HepG2 (cell line): ENCODE results near the gene FNDC3B. TPM values are rescaled to one million over a fixed set of nuclear protein-coding genes. Genes with fewer than 3 reads are reported as not detected.
A peak's percentile ranks its signal among the peaks of the same experiment; 100 is the strongest.

ENCODE experiments used
- ATAC-seq: fragments of 200-7000 bp; cut with Tn5 transposase; 3 replicates; pipeline ENCODE4 v1.9.1; 2020; ENCODE audit warnings: mild to moderate bottlenecking, moderate library complexity
- BruUV-seq: library from RNA; stranded (reverse); fragments of 400-500 nt; replicated peaks from 2 replicates; lab custom pipeline; 2021; lab: Mats Ljungman, UMichigan
- CTCF ChIA-PET: fragments of 300-600 bp; formaldehyde crosslinking; extraction: SDS; loops from one replicate; lab custom pipeline; 2021; ENCODE audit warnings: low total read pairs, inconsistent platforms, low intra/inter-chr PET ratio; lab: Yijun Ruan, JAX
- POLR2A ChIA-PET: fragments of 350-600 bp; sonication (Branson Sonifier 250); formaldehyde crosslinking; loops from one replicate; lab custom pipeline; 2020; ENCODE audit warnings: antibody characterized with exemption, inconsistent platforms; lab: Yijun Ruan, JAX
- DNase-seq: peaks from one replicate; pipeline ENCODE4 v3.0.0-alpha.2; 2015; ENCODE audit warnings: low spot score
- FAIRE-seq: peaks from 3 replicates; lab custom pipeline; 2011; peaks lifted over from hg19 to GRCh38; lab: Jason Lieb, UNC
- H2AFZ ChIP-seq: one replicate; pipeline ENCODE4 v1.6.1; 2011; ENCODE audit warnings: low read length, inconsistent platforms
- H3K27ac ChIP-seq: fragments of 300-600 bp; 3 replicates; pipeline ENCODE4 v1.8.0; 2011; ENCODE audit warnings: mixed run types, mild to moderate bottlenecking, mixed read lengths, low read length, inconsistent platforms; ENCODE audit not compliant: insufficient read depth; ENCODE audit errors: extremely low read length
- H3K27me3 ChIP-seq, 2 experiments: fragments of 200-600 bp in 1 of 2; 2 replicates in 1 of 2; 3 replicates in 1 of 2; pipeline versions ENCODE4 v1.6.0 to v1.8.0; 2011; ENCODE audit warnings: low read length in 2 of 2, mild to moderate bottlenecking in 2 of 2, moderate library complexity in 2 of 2, inconsistent platforms in 1 of 2; ENCODE audit not compliant: insufficient read depth in 2 of 2, control insufficient read depth in 1 of 2
- H3K36me3 ChIP-seq, 2 experiments: fragments of 200-600 bp in 1 of 2; replicated peaks in 1 of 2; 2 replicates in 1 of 2; 3 replicates in 1 of 2; pipeline versions ENCODE4 v1.5.1 to v1.8.0; 2011; ENCODE audit warnings: low read length in 2 of 2, inconsistent platforms in 1 of 2; ENCODE audit not compliant: insufficient read depth in 2 of 2, control insufficient read depth in 1 of 2
- H3K4me1 ChIP-seq: 2 replicates; pipeline ENCODE4 v1.5.1; 2012; ENCODE audit warnings: low read length, inconsistent platforms; ENCODE audit not compliant: insufficient read depth
- H3K4me2 ChIP-seq: 2 replicates; pipeline ENCODE4 v1.6.0; 2011; ENCODE audit warnings: low read depth, low read length, inconsistent platforms
- H3K4me3 ChIP-seq, 3 experiments: fragments of 200-600 bp in 1 of 3; sonication (generic), shearing (Covaris generic) in 1 of 3; replicated peaks in 1 of 3; 2 replicates each; pipeline ENCODE4 v1.5.1; 2011 to 2016; ENCODE audit warnings: low read length in 3 of 3, inconsistent platforms in 2 of 3, low read depth in 2 of 3, mild to moderate bottlenecking in 2 of 3, control low read depth in 1 of 3, mixed read lengths in 1 of 3; ENCODE audit not compliant: insufficient read depth in 1 of 3
- H3K79me2 ChIP-seq: one replicate; pipeline ENCODE4 v1.6.1; 2011; ENCODE audit warnings: low read length, inconsistent platforms; ENCODE audit not compliant: insufficient read depth
- H3K9ac ChIP-seq: 2 replicates; pipeline ENCODE4 v1.6.0; 2011; ENCODE audit warnings: mild to moderate bottlenecking, low read depth, low read length, inconsistent platforms; ENCODE audit not compliant: insufficient read depth
- H3K9me3 ChIP-seq: 2 replicates; pipeline ENCODE4 v1.5.1; 2012; ENCODE audit warnings: mild to moderate bottlenecking, low read length
- H4K20me1 ChIP-seq: 2 replicates; pipeline ENCODE4 v1.6.0; 2011; ENCODE audit warnings: inconsistent platforms, mild to moderate bottlenecking, low read length, moderate library complexity; ENCODE audit not compliant: insufficient read depth
- FLYWCH1 ChIP-seq: sonication (generic); formaldehyde crosslinking; IDR thresholded peaks from 2 replicates; pipeline ENCODE4 v1.8.1; 2023; ENCODE audit warnings: mild to moderate bottlenecking, missing genetic modification reagents
- PAF1 ChIP-seq: IDR thresholded peaks from 2 replicates; pipeline ENCODE4 v1.6.1; 2016; ENCODE audit warnings: missing genetic modification reagents, missing compliant biosample characterization
- POLR2A ChIP-seq, 2 experiments: IDR thresholded peaks; 2 replicates each; pipeline ENCODE4 v1.6.1; 2011; ENCODE audit warnings: low read depth in 2 of 2, low read length in 2 of 2, mild to moderate bottlenecking in 1 of 2, moderate library complexity in 1 of 2; ENCODE audit not compliant: insufficient read depth in 1 of 2
- RAD21 ChIP-seq: fragments of 450-650 bp; formaldehyde crosslinking; IDR thresholded peaks from 2 replicates; pipeline ENCODE4 v1.5.0; 2020; ENCODE audit warnings: mild to moderate bottlenecking
- RBM22 ChIP-seq: fragments of 200-400 bp; formaldehyde crosslinking; optimal IDR thresholded peaks from 2 replicates; pipeline ENCODE3; 2017; ENCODE audit warnings: mild to moderate bottlenecking, low read length, moderate library complexity
- ZKSCAN1 ChIP-seq: fragments of 150-350 bp; IDR thresholded peaks from 2 replicates; pipeline ENCODE4 v1.6.1; 2014; ENCODE audit warnings: low read length
- WGBS: methylation state at CpG from one replicate; pipeline ENCODE4 v1.1.6; 2017; ENCODE audit warnings: low lambda C conversion rate; 5-methylcytosine and 5-hydroxymethylcytosine counted together
- in situ Hi-C: cut with HindIII; loops from 2 replicates; pipeline ENCODE4 v1.10.0; 2017; ENCODE audit warnings: low pct_unique_long_range_greater_than_20kb; ENCODE audit not compliant: extremely low pct_ligation_motif_present
- intact Hi-C: fragments of 100-400 bp; cut with micrococcal nuclease; formaldehyde crosslinking; loops from one replicate; pipeline ENCODE4 v1.10.0; 2022; ENCODE audit not compliant: unreplicated experiment
- polyA plus RNA-seq, 8 experiments: library from polyadenylated mRNA; depleted of rRNA in 3 of 8; stranded (reverse) in 7 of 8; unstranded in 1 of 8; fragments of >200 nt; fragmentation: Illumina TruSeq in 4 of 8; extraction: Trizol in 4 of 8; gene quantifications; 2 replicates each; pipeline versions ENCODE4 v1.2.1 to v1.2.3, GENCODE V29; 2011 to 2016; ENCODE audit warnings: low read depth in 4 of 8, missing spikeins in 1 of 8, mixed read lengths in 1 of 8; ENCODE audit not compliant: insufficient read depth in 1 of 8
- total RNA-seq, 5 experiments: library from RNA; depleted of rRNA; stranded (reverse); fragments of >200 nt; fragmentation: Illumina TruSeq; extraction: Trizol; gene quantifications; 2 replicates each; pipeline ENCODE4 v1.2.3, GENCODE V29; 2016; ENCODE audit warnings: low read depth in 1 of 5

Gene FNDC3B
- total and polyA plus RNA-seq, 2 of the 13 experiments (the other 11 are each of a cell fraction or from before 2014, with no cell fraction given) = 74.8 to 103 TPM

GRCh38 chr3:172326993-172327392 lies 287.6 kb downstream of the FNDC3B start:
- peak; percentile 81 for TF ChIP-seq RBM22
- no peak for TF ChIP-seq RAD21
- no peak for FAIRE-seq
- Histone ChIP-seq H3K9me3 (no peaks in the 10 kb centered on the region), H3K79me2 (no peaks in the 10 kb centered on the region), H3K4me3 (no peak overlapping the region), H3K9ac (no peak overlapping the region), H3K4me2 (no peak overlapping the region), H2AFZ (no peak overlapping the region), H3K36me3 (peaks cover 43 to 94% of the 10 kb centered on the region in 2 experiments), H3K4me1 (no peaks in the 10 kb centered on the region), H3K27ac (no peak overlapping the region), H4K20me1 (peaks cover 68% of the 10 kb centered on the region), H3K27me3 (no peaks in the 10 kb centered on the region)
- 92% methylated on average over 3 of the region's 3 CpGs for WGBS
- ATAC-seq = no peak
- no TSS peak for BruUV-seq
- in situ Hi-C loops = no loop called here
- intact Hi-C loops = no loop called here
- ChIA-PET CTCF (no interaction called here), POLR2A (no interaction called here)
- no peak for DNase-seq

GRCh38 chr3:172328282-172328681 lies 288.9 kb downstream of the FNDC3B start:
- Histone ChIP-seq H3K9ac (no peak overlapping the region), H3K27ac (no peak overlapping the region), H2AFZ (no peak overlapping the region), H3K4me1 (no peaks in the 10 kb centered on the region), H3K4me2 (no peak overlapping the region), H3K79me2 (no peaks in the 10 kb centered on the region), H3K4me3 (no peak overlapping the region), H3K27me3 (no peaks in the 10 kb centered on the region), H3K9me3 (no peaks in the 10 kb centered on the region), H4K20me1 (peaks cover 72% of the 10 kb centered on the region), H3K36me3 (peaks cover 43 to 96% of the 10 kb centered on the region in 2 experiments)
- ChIA-PET CTCF (no interaction called here), POLR2A (no interaction called here)
- no peak for FAIRE-seq
- ATAC-seq = no peak
- in situ Hi-C loops (no loop called here), intact Hi-C loops (no loop called here)
- no TSS peak for BruUV-seq
- WGBS = 96% methylated on average over 4 of the region's 4 CpGs
- peak; percentile 31; the same call in 1 of the 2 replicates for TF ChIP-seq PAF1
- TF ChIP-seq ZKSCAN1 = no peak
- TF ChIP-seq RBM22 = peak; percentile 98
- TF ChIP-seq FLYWCH1 (CRISPR knock-in tag) = no peak
- TF ChIP-seq POLR2A (IDR thresholded peaks at IDR 0.05; ENCODE audit: insufficient read depth in 1 of 2, low read depth in 2 of 2, low read length in 2 of 2) = peak in 1 of 2 experiments; percentile 31; a peak in 1 of 4 replicates
- no peak for DNase-seq
